HG03039 (cell line): Measurements from ENCODE around the gene RHBDL1.
A peak's percentile ranks its signal among the peaks of the same experiment; 100 is the strongest.

Experiments used
- ATAC-seq: cut with Tn5 transposase; IDR thresholded peaks from one replicate; pipeline ENCODE4 v1.9.1; 2021; ENCODE audit warnings: mild to moderate bottlenecking, moderate library complexity; ENCODE audit not compliant: unreplicated experiment

RHBDL1 gene

DNA sequence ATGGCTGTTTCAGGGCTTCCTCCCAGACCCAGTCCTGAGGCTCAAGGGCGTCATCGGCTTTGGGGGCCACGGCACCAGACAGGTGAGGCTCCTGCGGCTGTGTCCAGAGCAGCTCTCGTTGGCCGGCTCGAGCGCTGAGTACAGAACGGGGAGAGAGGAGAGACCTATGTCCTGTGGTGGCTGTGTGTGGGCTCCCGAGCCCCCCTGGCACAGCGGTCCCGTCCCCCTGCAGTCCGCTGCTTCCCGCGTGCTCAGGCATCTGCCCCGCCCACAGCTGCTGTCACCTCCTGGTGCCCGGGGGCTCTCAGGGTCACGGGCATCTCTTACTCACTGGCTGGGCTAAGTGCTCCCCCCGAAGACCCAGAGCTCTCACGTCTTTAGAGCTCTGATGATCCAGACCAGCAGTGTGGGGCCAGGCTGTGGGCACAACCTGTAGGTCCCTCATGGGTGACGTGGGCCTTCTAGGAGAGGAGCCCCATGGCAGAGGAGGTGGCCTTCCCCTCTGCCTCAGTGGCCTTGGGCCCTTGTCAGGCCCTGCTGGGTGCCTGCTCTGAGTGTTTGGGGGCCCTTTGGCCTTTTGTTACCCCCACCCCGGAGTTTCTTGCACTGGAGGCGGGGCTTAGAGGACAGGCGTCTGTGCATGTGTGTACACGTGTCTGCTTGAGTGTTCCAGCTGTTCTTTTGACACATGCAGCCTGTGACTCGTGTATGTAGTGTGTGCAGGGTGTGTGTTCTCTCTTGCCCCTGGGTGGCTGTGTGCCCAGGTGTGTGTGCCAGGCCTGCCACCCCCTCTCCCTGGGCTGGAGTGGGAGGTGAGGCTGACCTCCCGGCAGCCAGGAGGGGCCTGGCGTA is 22.8 kb upstream of the RHBDL1 start:
- ATAC-seq, result no peak

DNA sequence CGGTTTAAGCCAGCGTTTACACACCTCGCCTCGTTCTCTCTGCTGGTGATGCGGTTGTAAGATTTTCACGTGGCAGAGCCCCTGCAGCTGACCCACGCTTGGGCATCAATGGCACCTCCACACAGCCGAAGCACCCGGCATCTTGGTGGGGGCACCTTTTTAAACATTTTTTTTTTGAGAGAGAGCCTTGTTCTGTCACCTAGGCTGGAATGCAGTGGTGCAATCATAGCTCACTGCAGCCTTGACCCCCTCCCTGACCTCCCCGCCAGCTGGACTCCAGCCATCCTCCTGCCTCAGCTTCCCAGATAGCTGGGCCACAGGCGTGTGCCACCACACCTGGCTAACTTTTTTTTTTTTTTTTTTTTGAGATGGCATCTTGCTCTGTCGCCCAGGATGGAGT is 21.4 kb upstream of the RHBDL1 start:
- ATAC-seq, result no peak

DNA sequence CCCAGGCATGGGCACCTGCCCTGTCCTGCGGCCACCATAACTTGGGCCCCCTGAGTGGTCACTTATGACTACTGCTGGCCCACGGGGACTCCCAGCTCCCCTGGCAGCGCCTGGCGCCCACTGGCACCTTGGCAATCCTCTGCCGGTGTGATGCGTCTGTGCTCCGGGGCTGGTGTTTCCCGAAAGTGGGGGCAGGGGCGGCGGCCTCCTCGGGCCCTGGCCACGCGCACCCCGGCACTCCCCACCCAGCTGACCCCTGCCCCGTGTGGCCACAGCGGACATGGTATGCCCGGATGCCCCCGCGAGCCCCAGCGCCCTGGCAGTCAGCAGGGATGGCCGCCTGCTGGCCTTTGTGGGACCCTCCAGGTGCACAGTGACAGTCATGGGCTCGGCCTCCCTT is 18.0 kb upstream of the RHBDL1 start:
- ATAC-seq, result no peak

DNA sequence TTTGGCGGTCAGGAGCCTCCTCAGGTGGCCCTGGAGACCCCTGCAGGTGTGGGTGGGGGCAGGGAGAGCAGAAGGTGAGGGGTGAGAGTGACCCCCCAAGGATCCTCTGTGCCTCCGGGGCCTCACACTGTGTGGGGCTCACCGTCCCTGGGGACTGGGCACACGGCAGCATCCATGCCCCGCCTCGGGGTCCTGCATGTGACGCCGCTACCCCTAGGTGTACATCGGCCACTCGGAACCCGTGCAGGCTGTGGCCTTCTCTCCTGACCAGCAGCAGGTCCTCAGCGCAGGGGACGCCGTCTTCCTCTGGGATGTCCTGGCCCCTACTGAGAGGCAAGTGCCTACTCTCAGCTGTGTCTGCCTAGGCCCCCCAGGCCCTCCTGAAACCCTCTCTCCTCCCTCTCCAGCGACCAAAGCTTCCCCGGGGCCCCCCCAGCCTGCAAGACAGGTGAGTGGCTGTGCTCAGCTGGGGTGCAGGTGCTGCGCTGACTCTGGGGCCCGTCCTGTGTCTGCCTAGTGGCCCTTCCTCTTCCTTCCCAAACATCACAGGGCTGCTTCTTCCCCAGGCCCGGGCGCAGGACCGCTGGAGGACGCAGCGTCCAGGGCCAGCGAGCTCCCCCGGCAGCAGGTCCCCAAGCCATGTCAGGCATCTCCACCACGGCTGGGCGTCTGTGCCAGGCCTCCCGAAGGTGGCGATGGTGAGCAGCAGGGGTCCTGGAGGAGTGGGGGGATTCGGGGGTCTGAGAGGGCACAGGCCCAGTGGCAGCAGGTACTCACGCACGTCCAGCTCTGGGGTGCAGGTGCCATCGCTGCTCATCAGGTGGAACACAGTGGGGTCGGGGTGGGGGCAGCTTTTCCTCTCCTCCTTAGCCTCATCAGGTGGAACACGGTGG is 16.5 kb upstream of the RHBDL1 start:
- ATAC-seq, result no peak

DNA sequence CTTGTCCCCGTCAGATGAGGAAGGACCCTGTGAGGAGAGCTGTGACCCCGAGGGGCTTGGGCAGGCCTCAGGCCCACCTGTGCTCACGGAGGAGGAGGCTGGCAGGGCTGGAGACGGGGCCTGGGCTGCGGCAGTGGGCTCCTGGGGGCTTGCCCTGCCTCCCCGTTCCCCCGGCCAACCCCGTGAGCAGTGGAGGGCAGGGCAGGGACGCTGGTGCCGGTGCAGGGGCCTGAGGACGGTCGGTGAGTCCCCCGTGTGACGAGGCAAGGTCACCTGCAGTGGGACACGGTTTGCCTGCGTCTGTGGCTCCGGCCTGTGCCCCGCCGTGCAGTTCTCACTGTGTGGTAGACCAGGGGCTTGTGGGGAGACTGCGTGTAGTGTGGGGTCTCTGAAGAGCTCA is 15.9 kb upstream of the RHBDL1 start:
- ATAC-seq, result no peak

DNA sequence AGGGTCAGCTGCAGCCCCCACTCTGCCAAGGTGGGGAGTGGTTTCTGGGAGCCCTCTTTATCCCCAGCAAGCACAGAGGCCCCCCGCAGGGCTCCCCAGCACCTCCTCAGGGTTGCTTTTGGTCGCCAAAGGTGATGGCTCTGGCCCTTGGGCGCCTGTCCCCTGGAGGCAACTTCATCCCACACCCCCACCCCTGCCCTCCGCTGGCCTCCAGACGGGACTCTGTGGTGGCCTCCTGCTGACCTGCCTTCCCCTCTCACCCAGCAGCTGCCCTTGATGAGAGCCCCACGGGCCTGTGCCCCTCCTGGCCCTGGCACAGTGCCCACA is 15.4 kb upstream of the RHBDL1 start:
- ATAC-seq, result no peak

DNA sequence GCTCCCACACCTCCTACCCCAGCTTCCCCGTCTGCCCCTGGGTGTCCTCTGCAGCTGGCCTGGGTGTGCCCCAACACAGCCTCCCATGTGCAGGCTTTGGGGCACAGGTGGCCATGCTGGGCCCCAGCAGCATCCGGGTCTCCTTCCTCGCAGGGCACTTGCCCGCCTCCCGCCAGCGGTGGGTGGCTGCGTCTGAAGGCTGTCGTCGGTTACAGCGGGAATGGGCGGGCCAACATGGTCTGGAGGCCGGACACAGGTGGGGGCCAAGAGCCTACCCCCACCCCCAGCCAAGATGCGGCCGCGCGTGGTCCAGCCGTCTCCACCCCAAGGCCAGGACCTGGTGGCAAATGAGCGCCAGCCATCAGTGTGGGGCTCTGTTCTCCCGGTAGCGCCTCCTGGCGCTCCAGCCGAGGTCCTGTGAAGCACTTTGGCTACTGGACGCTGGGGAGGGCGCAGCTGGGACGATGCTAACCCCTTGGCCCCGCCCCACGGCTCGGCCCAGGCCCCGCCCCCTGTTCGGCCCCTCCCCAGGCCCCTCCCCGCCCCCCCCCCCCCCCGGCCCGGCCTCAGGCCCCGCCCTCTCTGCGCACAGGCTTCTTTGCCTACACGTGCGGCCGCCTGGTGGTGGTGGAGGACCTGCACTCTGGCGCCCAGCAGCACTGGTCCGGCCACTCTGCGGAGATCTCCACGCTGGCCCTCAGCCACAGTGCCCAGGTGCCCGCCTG is 14.8 kb upstream of the RHBDL1 start:
- ATAC-seq, result no peak

DNA sequence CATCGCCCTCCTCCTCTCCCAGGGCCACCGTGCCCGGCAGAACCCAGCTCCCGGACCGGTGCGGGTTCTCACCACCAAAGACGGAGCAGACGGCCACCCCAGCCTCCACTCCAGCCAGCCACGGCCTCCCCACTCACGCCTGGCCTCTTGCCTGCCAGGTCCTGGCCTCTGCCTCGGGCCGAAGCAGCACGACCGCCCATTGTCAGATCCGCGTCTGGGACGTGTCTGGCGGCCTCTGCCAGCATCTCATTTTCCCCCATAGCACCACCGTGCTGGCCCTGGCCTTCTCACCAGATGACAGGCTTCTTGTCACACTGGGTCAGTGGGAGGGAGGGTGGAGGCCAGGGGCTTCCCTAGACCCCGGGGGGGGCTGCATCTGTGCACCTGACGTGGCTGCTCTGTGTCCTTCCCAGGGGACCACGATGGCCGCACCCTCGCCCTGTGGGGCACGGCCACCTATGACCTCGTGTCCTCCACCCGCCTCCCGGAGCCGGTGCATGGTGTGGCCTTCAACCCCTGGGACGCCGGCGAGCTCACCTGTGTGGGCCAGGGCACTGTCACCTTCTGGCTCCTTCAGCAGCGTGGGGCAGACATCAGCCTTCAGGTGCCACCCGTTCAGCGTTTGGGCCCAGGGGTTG is 14.2 kb upstream of the RHBDL1 start:
- ATAC-seq, result no peak

DNA sequence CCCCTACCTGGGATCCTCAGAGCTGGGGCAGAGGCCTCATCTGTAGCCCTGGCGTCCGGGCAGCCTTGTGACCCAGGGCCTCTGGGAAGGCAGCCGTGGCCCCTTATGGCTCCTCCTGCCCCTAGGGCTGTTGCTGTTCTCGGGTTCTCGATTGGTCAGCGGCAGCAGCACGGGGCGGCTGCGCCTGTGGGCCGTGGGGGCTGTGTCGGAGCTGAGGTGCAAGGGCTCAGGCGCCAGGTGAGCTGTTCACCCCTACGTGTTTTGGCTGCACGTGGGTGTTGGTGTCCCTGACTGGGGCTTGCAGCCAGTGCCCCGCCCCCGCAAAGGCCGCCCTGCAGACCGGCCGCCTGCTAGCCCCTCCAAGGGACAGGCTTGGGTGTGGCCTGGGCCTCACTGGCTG is 13.4 kb upstream of the RHBDL1 start:
- ATAC-seq, result no peak

DNA sequence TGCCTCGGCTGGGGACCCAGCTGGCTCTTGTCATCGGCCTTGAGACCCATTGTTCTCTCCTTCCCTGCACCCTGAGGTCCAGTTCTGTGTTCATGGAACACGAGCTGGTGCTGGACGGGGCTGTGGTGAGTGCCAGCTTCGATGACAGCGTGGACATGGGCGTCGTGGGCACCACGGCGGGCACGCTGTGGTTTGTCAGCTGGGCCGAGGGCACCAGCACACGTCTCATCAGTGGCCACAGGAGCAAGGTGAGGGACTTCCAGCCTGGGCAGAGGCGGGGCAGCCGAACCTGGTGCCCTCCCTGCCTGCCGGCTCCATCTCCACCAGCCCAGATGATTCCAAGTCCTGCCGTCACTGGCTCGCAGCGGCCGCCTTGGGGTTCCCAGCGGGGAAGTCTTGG is 12.9 kb upstream of the RHBDL1 start:
- no peak for ATAC-seq

DNA sequence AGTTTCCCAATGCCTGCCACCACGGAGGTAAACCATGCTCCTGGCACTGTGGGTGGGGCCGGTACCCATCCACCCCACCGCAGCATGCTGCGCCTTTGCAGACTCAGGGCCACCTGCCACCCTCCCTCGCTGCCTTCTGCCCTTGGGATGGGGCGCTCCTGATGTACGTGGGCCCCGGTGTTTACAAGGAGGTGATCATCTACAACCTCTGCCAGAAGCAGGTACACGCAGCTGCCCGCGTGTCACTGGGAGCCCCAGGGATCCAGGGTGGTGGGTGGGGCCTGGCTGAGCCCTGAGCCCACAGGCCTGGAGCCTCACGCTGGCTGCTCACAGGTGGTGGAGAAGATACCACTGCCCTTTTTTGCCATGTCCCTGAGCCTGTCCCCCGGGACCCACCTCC is 8.9 kb upstream of the RHBDL1 start:
- ATAC-seq, result no peak

DNA sequence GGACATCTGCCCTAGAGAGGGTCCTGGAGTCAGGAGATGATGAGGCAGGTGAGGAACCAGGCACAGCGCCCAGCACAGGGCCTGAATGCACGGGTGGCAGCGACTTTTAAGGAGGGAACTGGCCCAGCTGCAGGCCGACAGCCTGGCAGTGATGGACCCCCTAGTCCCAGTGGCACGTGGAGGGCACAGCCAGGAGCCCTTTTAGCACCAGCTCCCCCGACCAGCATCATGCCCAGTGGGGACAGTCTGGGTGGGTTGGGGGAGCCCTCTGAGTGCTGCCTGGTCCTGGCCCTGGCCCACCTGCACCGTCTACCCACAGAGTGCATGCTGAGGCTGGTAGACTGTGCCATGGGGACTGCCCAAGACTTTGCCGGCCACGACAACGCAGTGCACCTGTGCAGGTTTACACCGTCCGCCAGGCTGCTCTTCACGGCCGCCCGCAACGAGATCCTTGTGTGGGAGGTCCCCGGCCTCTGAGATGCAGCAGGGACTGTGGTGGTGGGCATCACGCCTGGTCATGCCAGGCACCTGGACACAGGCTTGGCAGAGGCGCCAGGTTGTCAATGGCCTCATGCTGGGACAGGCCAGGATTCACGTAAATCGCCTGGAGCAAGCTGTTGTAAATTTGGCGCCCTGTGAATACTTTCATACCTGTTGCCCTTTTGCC is 8.2 kb upstream of the RHBDL1 start:
- ATAC-seq, result no peak

DNA sequence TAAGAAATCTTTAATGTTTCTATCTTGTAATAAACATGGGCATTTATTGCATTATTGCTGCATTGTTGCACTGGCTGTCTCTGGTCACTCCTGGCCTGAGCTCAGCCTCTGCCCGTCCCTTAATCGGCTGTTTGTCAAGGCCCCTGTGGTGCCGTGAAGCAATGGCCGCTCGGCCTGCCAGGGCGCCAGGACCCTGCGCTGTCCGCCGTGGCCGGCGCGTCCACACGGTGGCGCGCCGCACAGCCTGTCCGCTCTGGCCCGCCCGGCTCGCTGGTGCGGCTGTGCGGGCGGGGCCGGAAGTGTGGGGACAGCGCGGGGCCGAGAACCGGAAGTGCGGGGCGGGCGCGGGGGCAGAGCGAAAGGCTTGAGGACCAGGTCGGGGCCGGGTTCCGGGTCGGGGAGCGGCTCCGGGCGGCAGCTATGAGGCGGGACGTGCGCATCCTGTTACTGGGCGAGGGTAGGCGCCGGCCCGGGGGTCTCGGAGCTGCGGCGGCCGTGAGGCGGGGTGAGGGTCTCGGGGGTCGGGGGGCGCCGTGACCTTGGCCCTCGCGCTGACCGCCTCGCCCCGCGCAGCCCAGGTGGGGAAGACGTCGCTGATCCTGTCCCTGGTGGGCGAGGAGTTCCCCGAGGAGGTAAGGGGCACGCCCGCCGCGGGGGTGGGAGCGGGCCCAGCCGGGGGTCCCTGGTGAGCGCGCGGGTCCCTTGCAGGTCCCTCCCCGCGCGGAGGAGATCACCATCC is 7.5 kb upstream of the RHBDL1 start, which contains the start of gene RHOT2:
RHOT2 (plus strand) TSS at position 353 of the 739 bp plus-strand sequence; CDS start at position 421, 68 bp downstream.
- ATAC-seq, result peak; percentile 74

DNA sequence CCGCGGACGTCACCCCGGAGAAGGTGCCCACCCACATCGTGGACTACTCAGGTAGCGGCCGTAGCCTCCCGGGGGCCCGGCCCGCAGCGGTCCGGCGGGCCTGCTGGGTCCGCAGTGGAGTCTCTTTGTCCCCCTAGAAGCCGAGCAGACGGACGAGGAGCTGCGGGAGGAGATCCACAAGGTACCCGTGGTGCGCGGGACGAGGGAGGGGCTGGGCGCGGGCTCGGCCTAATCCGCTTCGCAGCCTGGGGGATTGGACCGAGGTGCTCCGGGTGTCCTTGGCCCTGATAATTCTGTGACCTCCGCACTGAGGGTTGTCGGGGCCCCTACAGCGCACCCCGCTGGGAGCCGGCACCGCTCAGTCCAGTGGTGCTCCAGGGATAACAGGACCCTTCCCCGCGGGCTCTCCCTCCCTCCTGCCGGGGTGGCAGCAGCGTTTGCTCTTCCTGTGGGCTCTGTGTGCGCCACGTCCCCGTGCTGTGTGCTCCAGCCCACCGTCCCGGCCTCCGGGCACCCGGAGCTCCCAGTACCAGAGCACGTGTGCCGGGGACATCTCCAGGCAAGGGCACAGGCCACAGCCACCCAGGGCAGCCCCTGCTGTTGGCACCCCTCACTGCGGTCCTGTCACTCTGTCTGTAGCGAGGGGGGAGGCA is 6.8 kb upstream of the RHBDL1 start:
- no peak for ATAC-seq

DNA sequence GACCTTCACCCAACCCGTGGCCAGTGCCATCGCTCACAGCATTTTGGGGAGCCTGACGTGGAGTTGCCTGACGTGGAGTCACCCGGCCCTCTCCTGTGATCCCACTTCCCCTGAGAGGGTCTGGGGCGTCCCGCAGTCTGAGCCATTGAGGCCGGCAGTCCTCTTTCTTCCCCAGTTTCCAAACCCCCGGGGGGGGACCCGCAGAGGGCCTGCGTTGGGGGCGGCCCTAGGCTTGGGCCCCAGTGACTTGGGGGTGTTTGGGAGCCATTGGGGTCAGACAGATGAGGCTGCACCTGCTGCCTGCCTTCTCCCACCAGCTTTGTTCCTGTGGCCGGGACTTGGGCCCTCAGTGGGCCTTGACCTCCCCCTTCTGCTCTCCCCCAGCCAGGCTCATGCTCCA is 5.8 kb upstream of the RHBDL1 start:
- no peak for ATAC-seq

DNA sequence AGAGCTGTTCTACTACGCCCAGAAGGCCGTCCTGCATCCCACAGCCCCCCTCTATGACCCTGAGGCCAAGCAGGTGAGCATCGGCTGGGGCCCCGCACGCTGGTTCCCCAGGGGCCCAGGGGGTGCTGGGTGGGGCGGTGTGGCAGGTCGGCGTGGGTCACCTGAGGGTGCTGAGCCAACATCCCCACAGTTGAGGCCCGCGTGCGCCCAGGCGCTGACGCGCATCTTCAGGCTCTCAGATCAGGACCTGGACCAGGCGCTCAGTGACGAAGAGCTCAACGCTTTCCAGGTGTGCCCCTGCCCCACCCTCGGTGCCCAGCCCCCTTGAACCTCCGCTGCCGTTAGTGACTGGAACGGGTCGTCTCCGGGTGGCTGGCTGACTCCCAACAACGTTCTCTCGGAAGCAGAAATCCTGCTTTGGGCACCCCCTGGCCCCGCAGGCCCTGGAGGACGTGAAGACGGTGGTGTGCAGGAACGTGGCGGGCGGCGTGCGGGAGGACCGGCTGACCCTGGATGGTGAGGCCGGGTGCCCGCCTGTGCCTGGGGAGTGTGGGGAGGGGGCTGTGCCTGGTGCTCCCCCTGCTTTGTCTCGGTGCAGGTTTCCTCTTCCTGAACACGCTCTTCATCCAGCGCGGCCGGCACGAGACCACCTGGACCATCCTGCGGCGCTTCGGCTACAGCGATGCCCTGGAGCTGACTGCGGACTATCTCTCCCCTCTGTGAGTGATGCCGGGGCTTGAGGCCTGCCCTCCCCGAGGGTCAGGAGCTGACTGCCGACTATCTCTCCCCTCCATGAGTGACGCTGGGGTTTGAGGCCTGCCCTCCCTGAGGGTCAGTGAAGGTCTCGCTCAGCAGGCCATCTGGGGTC is 4.8 kb upstream of the RHBDL1 start:
- no peak for ATAC-seq

DNA sequence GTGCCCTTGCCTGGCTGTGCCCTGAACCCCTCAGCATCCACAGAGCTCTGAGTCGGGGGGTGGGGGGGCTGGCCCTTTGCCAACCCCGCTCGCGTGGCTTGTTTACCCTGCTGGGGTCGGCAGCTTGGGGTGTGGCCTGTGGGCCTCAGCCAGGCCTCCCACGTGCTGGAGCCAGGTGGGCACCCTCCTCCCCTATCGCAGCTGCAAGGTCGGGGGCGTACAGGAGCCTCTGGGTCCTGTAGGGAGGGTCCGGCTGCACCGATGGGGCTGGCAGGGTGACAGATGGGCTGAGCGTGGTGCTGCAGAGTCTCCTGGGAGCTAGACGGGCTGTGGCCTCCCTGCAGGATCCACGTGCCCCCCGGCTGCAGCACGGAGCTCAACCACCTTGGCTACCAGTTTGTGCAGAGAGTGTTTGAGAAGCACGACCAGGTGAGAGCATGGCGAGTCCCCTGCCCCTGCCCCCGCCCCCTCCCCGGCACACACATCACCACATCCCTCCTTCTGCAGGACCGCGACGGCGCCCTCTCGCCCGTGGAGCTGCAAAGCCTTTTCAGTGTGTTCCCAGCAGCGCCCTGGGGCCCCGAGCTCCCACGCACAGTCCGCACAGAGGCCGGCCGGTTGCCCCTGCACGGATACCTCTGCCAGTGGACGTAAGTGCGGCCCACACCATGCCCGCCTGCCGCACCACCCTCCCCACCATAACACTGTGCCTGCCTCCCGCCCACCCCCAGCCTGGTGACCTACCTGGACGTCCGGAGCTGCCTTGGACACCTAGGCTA is 3.9 kb upstream of the RHBDL1 start:
- ATAC-seq, result no peak

DNA sequence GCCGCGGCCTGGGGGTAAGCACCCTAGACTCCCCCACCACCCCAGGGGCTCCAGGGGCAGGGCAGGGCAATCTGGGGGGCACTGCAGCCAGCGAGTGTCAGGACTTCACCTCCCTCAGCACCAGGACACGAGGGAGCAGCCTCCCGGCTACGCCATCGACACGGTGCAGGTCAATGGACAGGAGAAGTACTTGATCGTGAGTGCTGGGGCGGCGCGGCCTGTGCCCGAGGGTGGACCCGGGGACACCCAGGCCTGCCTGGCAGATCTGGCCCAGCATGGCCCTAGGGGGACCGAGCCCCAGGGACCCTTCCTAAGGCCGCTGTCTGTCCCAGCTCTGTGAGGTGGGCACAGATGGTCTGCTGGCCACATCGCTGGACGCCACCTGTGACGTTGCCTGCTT is 3.1 kb upstream of the RHBDL1 start:
- no peak for ATAC-seq
